GM23248 (cell line): ENCODE results near the gene FIS1. TPM values are rescaled to one million over a fixed set of nuclear protein-coding genes. Genes with fewer than 3 reads are reported as not detected.

ENCODE experiments used
- DNase-seq: peaks from one replicate; pipeline ENCODE4 v3.0.0-alpha.2; 2015
- H2AFZ ChIP-seq: fragments of 200-600 bp; sonication (generic); 2 replicates; pipeline ENCODE4 v1.6.1; 2016; ENCODE audit warnings: antibody characterized with exemption
- H3F3A ChIP-seq: fragments of 200-600 bp; sonication (generic); 2 replicates; pipeline ENCODE4 v1.6.1; 2016; ENCODE audit warnings: mild to moderate bottlenecking, antibody characterized with exemption, mixed run types; ENCODE audit not compliant: insufficient read depth
- H3K27ac ChIP-seq: fragments of 200-600 bp; sonication (generic); 2 replicates; pipeline ENCODE4 v1.5.1; 2016; ENCODE audit warnings: mild to moderate bottlenecking
- H3K27me3 ChIP-seq: fragments of 200-600 bp; sonication (generic); replicated peaks from 2 replicates; pipeline ENCODE4 v1.6.1; 2016; ENCODE audit warnings: mild to moderate bottlenecking; ENCODE audit not compliant: insufficient read depth
- H3K36me3 ChIP-seq: fragments of 200-600 bp; sonication (generic); 2 replicates; pipeline ENCODE4 v1.6.1; 2016; ENCODE audit warnings: low read depth, mild to moderate bottlenecking
- H3K4me1 ChIP-seq: fragments of 200-600 bp; sonication (generic); 2 replicates; pipeline ENCODE4 v1.6.1; 2016; ENCODE audit warnings: mild to moderate bottlenecking; ENCODE audit not compliant: insufficient read depth
- H3K4me2 ChIP-seq: fragments of 200-600 bp; sonication (generic); one replicate; pipeline ENCODE4 v1.6.1; 2016; ENCODE audit warnings: mild to moderate bottlenecking; ENCODE audit not compliant: unreplicated experiment
- H3K4me3 ChIP-seq: fragments of 200-600 bp; sonication (generic); 2 replicates; pipeline ENCODE4 v1.5.1; 2016; ENCODE audit warnings: mild to moderate bottlenecking
- H3K79me2 ChIP-seq: fragments of 200-600 bp; sonication (generic); 2 replicates; pipeline ENCODE4 v1.6.1; 2016; ENCODE audit warnings: mild to moderate bottlenecking; ENCODE audit not compliant: insufficient read depth
- H3K9ac ChIP-seq: fragments of 200-600 bp; sonication (generic); 2 replicates; pipeline ENCODE4 v1.6.1; 2016; ENCODE audit warnings: mild to moderate bottlenecking
- H3K9me2 ChIP-seq: fragments of 200-600 bp; sonication (generic); 2 replicates; pipeline ENCODE4 v1.6.1; 2016; ENCODE audit warnings: mixed run types, mild to moderate bottlenecking, moderate library complexity; ENCODE audit not compliant: insufficient read depth
- H3K9me3 ChIP-seq: fragments of 200-600 bp; sonication (generic); one replicate; pipeline ENCODE4 v1.6.1; 2017; ENCODE audit warnings: low read depth
- H4K20me1 ChIP-seq: fragments of 200-600 bp; sonication (generic); 2 replicates; pipeline ENCODE4 v1.6.0; 2016; ENCODE audit not compliant: insufficient read depth
- EZH2 ChIP-seq: fragments of 200-600 bp; sonication (generic); IDR thresholded peaks from 2 replicates; pipeline ENCODE4 v1.6.1; 2018; ENCODE audit warnings: antibody characterized with exemption, mild to moderate bottlenecking; ENCODE audit not compliant: insufficient read depth, poor library complexity, severe bottlenecking
- EZH2phosphoT487 ChIP-seq: fragments of 200-600 bp; sonication (generic); IDR thresholded peaks from 2 replicates; pipeline ENCODE4 v1.6.1; 2018; ENCODE audit warnings: antibody characterized with exemption, moderate library complexity, mild to moderate bottlenecking, low read depth; ENCODE audit not compliant: insufficient read depth
- WGBS, 2 experiments: methylation state at CpG; one replicate each; pipeline ENCODE4 v1.1.6; 2015 to 2017; ENCODE audit warnings: low lambda C conversion rate in 2 of 2, low coverage in 1 of 2; ENCODE audit errors: missing lambda C conversion rate in 2 of 2; 5-methylcytosine and 5-hydroxymethylcytosine counted together
- in situ Hi-C: fragments of 300-500 bp; cut with MboI; formaldehyde crosslinking; loops from 2 replicates; pipeline ENCODE4 v1.15.0; 2020
- polyA plus RNA-seq: library from polyadenylated mRNA; unstranded; fragments of >200 nt; fragmentation: Nextera tagmentation; extraction: Ambion mirVana; gene quantifications from 2 replicates; pipeline ENCODE4 v1.2.1, GENCODE V29; 2016
- total RNA-seq: library from RNA; depleted of rRNA; stranded (reverse); fragments of >200 nt; shearing (Covaris generic); gene quantifications from 2 replicates; pipeline ENCODE4 v1.2.3, GENCODE V29; 2014

FIS1 gene
- total and polyA plus RNA-seq, 2 experiments from 2014 or later = 193 to 235 TPM

GRCh38 chr7:101220295-101220694, 24.6 kb downstream of the FIS1 start:
- Histone ChIP-seq H3K4me3 (no peak overlapping the region), H4K20me1 (no peaks in the 10 kb centered on the region), H3F3A (no peaks in the 10 kb centered on the region), H3K9me3 (no peaks in the 10 kb centered on the region), H3K4me2 (no peak overlapping the region), H2AFZ (no peak overlapping the region), H3K9ac (no peak overlapping the region), H3K27me3 (no peaks in the 10 kb centered on the region), H3K4me1 (peaks cover 16% of the 10 kb centered on the region), H3K27ac (no peak overlapping the region), H3K36me3 (peaks cover 14% of the 10 kb centered on the region; the same call in 1 of the 2 replicates), H3K9me2 (no peaks in the 10 kb centered on the region), H3K79me2 (peaks cover 66% of the 10 kb centered on the region)
- no peak for DNase-seq
- TF ChIP-seq EZH2 = no peak
- TF ChIP-seq EZH2phosphoT487 = no peak
- in situ Hi-C loops = no loop called here
- 90 to 91% methylated on average over 5 of the region's 5 CpGs for WGBS, 2 experiments

- Histone ChIP-seq H3K79me2 (peaks cover 83% of the 10 kb centered on the region), H3K9ac (peak overlapping the region; percentile 88), H3K9me2 (no peaks in the 10 kb centered on the region), H2AFZ (peak overlapping the region; percentile 93), H3K27ac (peak overlapping the region; percentile 94), H4K20me1 (no peaks in the 10 kb centered on the region), H3F3A (no peaks in the 10 kb centered on the region), H3K4me1 (peaks cover 21% of the 10 kb centered on the region), H3K4me2 (peak overlapping the region; percentile 95), H3K27me3 (no peaks in the 10 kb centered on the region), H3K36me3 (peaks cover 23% of the 10 kb centered on the region; the same call in 1 of the 2 replicates), H3K4me3 (peak overlapping the region; percentile 95), H3K9me3 (no peaks in the 10 kb centered on the region)
- WGBS, 2 experiments = 1 to 2% methylated on average over 26 of the region's 26 CpGs
- in situ Hi-C loops = no loop called here
- TF ChIP-seq EZH2phosphoT487 (no peak), EZH2 (no peak)
- peak; percentile 66 for DNase-seq
Observed at GRCh38 chr7:101218236-101219125, 26.4 kb downstream of the FIS1 start.

GRCh38 chr7:101217388-101218235, 27.3 kb downstream of the FIS1 start, which contains the start of the genes PLOD3 and ZNHIT1:
Gene PLOD3 (minus strand): TSS chr7:101217581. CDS start chr7:101217274, 307 bp downstream.
Gene ZNHIT1 (plus strand): TSS chr7:101218165. CDS start chr7:101218196, 31 bp downstream.
- no peak for TF ChIP-seq EZH2
- no peak for TF ChIP-seq EZH2phosphoT487
- H2AFZ ChIP-seq = peak within 1 kb of the TSS; percentile 93
- 1% methylated on average over 22 to 55 of the region's 57 CpGs for WGBS, 2 experiments
- H3K9me3 ChIP-seq = no peaks in the 10 kb centered on the region
- H3K9me2 ChIP-seq = no peaks in the 10 kb centered on the region
- peak within 1 kb of the TSS; percentile 88 for H3K9ac ChIP-seq
- peaks cover 21% of the 10 kb centered on the region for H3K4me1 ChIP-seq
- H3K27ac ChIP-seq = peak within 1 kb of the TSS; percentile 94
- DNase-seq = peak; percentile 100
- in situ Hi-C loops = no loop called here
- no peaks in the 10 kb centered on the region for H3K27me3 ChIP-seq
- peaks cover 18% of the 10 kb centered on the region; the same call in 1 of the 2 replicates for H3K36me3 ChIP-seq
- H3F3A ChIP-seq = no peaks in the 10 kb centered on the region
- H3K4me3 ChIP-seq = peak within 1 kb of the TSS; percentile 95
- H3K4me2 ChIP-seq = peak within 1 kb of the TSS; percentile 95
- peaks cover 80% of the 10 kb centered on the region for H3K79me2 ChIP-seq
- H4K20me1 ChIP-seq = no peaks in the 10 kb centered on the region

- Histone ChIP-seq H3F3A (no peaks in the 10 kb centered on the region), H3K4me2 (peak overlapping the region; percentile 93), H2AFZ (peak overlapping the region; percentile 93), H3K27me3 (no peaks in the 10 kb centered on the region), H3K79me2 (peaks cover 76% of the 10 kb centered on the region), H3K27ac (peak overlapping the region; percentile 94), H3K9ac (peak overlapping the region; percentile 88), H4K20me1 (no peaks in the 10 kb centered on the region), H3K4me3 (peak overlapping the region; percentile 95), H3K4me1 (peaks cover 21% of the 10 kb centered on the region), H3K9me3 (no peaks in the 10 kb centered on the region), H3K36me3 (peaks cover 18% of the 10 kb centered on the region; the same call in 1 of the 2 replicates), H3K9me2 (no peaks in the 10 kb centered on the region)
- in situ Hi-C loops = no loop called here
- no peak for TF ChIP-seq EZH2
- TF ChIP-seq EZH2phosphoT487 = no peak
- WGBS, 2 experiments = 1 to 2% methylated on average over 22 to 31 of the region's 34 CpGs
- DNase-seq = no peak
Observed at GRCh38 chr7:101216860-101217387, 28.0 kb downstream of the FIS1 start.
